Measurements from ENCODE around the gene RRAD.

DNA sequence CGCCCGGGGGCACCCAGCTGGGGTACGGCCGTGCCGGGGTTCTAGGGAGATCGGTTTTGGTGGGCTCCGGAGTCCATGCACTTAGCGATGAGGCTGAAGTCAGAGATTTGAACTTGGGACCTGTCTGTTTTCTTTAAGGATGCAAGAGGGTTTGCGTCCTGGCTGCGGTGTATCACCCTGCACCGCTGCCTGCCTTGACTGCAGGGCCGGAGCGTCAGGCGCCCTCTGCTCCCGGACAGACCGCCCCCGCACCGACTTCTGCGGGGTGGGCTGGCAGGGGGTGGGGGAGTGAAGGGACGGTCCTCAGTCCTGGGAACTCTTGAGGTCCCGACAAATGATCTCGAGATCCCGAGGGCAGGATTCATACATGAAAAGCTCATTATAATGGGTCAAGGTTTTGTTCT lies 44.3 kb downstream of the RRAD start:
- TF ChIP-seq POLR2AphosphoS5 (IDR thresholded peaks at IDR 0.05; ENCODE audit: borderline replicate concordance, low read depth, low read length) (no peak), EZH2 (IDR thresholded peaks at IDR 0.05) (no peak), FOXP2 (optimal IDR thresholded peaks at IDR 0.05; ENCODE audit: control extremely low read depth, extremely low read length, insufficient read depth) (no peak)

All from SK-N-MC (cell line).